ENCODE measurements around the gene SIK3.

The SIK3 gene

GRCh38 chr11:117080370-117080769, 17.9 kb downstream of the SIK3 start:
- in situ Hi-C loops (cut with MboI; ENCODE audit: low sequenced_read_pairs): no loop called here

GRCh38 chr11:117076941-117077691, 21.1 kb downstream of the SIK3 start:
- in situ Hi-C loops (cut with MboI; ENCODE audit: low sequenced_read_pairs): no loop called here

GRCh38 chr11:117075186-117075585, 23.0 kb downstream of the SIK3 start:
- in situ Hi-C loops (cut with MboI; ENCODE audit: low sequenced_read_pairs): no loop called here

DNA sequence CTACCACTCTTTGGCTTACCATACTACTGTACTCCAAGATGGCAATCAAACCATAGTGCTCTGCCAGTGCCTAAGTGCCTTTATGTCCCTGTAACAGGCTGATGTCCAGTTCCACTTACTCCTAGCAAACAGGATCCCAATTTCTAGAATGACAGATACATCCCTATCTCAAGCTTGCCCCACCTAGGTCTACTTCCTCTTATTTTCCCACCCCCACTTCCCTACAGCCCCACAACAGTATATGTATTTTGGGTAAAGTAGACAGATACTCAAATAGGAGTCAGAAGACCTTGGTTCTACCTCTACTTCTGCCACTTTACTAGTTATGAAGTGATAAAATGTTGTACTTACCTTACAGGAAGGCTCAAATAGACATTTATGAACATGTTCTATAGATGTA, 24.1 kb downstream of the SIK3 start:
- in situ Hi-C loops (cut with MboI; ENCODE audit: low sequenced_read_pairs): no loop called here

DNA sequence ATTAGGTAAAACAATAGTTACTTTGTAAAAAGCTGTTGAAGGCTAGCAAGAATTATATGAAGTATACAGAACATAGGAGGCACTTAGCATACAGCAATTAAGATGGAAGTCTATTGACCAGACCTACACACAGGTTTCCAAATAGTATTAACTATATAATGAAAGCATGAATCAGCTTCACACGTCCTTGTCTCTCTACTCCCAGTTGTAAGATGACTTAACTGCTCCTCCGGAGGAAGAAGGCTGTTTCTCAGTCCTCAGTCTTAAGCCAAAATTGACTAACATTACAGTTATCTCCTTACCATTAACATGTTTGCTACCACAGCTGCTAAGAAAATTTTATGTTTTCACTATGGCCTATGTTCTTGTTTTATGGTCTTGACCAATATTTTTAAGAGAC, 24.7 kb downstream of the SIK3 start:
- in situ Hi-C loops (cut with MboI; ENCODE audit: low sequenced_read_pairs): no loop called here

GRCh38 chr11:117072517-117073461, 25.4 kb downstream of the SIK3 start:
- in situ Hi-C loops (cut with MboI; ENCODE audit: low sequenced_read_pairs): no loop called here

- in situ Hi-C loops (cut with MboI; ENCODE audit: low sequenced_read_pairs): no loop called here
Observed at GRCh38 chr11:117071344-117071787, 26.9 kb downstream of the SIK3 start.

DNA sequence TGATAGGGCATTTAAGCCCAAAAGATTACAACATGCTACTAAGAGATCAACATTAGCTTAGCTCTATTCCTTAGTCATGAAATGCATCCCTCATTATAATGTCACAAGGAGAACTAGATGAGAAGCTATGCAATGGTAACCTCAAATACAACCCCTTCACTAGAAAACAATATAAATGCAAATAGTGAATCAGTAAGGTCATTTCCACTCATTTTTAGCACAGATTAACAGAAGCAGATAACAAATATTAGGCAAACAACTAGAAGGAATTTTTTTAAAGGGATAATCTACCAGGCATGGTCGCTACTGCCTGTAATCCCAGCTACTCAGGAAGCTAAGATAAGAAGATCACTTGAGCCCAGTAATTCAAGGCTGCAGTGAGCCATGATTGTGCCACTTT, 28.2 kb downstream of the SIK3 start:
- in situ Hi-C loops (cut with MboI; ENCODE audit: low sequenced_read_pairs): no loop called here

DNA sequence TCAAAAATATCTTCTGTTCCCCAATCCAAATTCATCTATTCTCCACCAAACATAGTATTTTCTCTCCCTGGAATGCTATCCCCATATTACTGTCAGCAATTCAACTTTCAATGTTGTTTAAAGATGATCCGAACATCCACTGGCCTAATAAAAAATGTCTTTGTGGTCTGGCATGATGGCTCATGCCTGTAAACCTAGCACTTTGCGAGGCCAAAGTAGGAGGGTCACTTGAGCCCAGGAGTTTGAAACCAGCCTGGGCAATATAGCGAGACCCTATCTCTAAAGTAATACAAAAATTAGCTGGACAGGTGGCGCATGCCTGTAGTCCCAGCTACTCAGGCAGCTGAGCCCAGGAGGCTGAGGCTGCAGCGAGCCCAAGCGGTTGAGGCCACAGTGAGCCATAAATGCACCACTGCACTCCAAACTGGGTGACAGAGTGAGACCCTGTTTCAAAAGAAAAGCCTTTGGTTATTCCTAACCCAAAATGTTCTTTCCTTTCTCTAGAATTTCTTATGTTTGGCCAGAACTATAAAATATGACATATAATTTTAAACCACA, 29.8 kb downstream of the SIK3 start:
- in situ Hi-C loops (cut with MboI; ENCODE audit: low sequenced_read_pairs): no loop called here

GRCh38 chr11:117066959-117067358, 31.3 kb downstream of the SIK3 start:
- in situ Hi-C loops (cut with MboI; ENCODE audit: low sequenced_read_pairs): no loop called here

- in situ Hi-C loops (cut with MboI; ENCODE audit: low sequenced_read_pairs): no loop called here
Observed at GRCh38 chr11:117064275-117064674, 34.0 kb downstream of the SIK3 start.

- in situ Hi-C loops (cut with MboI; ENCODE audit: low sequenced_read_pairs): no loop called here
Observed at GRCh38 chr11:117062498-117062897, 35.7 kb downstream of the SIK3 start.

DNA sequence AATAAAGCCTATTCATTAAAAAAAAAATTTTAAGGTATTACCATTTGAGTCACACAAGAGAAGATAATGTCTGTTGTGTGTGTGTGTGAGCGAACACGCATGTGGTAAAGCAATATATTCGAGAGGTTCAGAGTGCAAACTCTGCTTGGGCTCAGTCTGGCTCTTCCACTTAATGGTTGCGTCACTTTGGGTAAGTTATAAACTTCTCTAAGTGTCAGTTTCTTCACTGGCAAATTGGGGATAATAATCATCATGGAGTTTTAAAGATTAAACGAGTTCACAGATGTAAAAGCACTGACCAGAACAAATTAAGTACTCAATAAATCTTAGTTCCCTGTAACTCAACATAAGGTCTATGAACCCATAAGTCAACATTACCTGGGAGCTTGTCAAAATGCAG, 37.0 kb downstream of the SIK3 start:
- in situ Hi-C loops (cut with MboI; ENCODE audit: low sequenced_read_pairs): no loop called here

GRCh38 chr11:117059611-117060148, 38.5 kb downstream of the SIK3 start:
- in situ Hi-C loops (cut with MboI; ENCODE audit: low sequenced_read_pairs): no loop called here

- in situ Hi-C loops (cut with MboI; ENCODE audit: low sequenced_read_pairs): no loop called here
Observed at GRCh38 chr11:117058761-117059261, 39.4 kb downstream of the SIK3 start.

GRCh38 chr11:117057727-117058126, 40.5 kb downstream of the SIK3 start:
- in situ Hi-C loops (cut with MboI; ENCODE audit: low sequenced_read_pairs): no loop called here

DNA sequence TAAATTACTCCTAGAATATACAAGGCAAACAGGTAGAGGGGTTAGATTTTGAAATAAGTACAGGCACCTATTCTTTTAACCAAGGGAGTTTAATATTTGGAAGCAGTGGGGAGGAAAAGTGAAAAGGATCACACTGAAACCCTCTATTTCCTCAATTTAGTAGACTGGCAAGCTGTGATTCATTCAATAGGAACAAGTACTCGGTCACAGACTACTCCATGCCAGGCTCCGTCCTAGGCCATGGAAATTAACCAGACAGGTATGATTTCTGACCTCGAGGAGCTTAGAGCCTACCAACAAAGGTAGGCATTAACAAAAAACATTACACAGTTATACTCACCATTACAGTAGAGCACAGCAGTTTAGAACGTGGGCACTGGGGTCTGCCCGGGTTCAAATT, 40.9 kb downstream of the SIK3 start:
- in situ Hi-C loops (cut with MboI; ENCODE audit: low sequenced_read_pairs): no loop called here

DNA sequence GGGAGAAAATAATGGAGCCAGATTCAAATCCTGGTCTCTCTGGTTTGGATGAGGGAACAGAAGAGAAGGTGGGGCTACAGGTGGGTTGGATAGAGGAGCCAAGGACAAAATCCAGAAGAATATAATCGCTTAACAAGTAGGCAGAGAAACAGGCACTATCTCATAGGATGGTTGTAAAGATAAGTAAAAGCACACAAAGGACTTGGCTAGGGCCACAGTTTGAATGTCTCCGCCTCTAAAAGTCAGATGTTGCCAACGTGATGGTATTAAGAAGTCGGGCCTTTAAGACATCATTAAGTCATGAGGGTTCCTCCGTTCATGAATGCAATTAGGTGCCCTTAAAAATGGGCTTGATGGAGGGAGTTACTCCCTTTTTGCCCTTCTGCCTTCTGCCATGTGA, 42.8 kb downstream of the SIK3 start:
- in situ Hi-C loops (cut with MboI; ENCODE audit: low sequenced_read_pairs): no loop called here

DNA sequence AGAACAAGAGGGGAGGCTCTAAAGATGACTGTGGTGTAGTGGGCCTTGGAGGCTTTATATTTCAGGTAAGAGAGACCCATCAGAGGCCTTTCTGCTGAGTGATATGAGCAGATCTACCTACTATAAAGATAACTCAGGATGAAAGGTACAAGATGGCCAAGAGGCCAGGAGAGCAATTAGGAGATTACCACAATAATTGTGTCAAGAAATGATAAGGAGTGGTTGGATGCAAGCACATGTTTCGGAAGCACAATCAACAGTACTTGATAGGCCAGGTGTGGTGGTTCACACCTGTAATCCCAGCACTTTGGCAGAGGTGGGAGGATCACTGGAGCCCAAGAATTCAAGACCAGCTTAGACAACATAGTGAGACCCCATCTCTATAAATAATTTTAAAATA, 43.8 kb downstream of the SIK3 start:
- in situ Hi-C loops (cut with MboI; ENCODE audit: low sequenced_read_pairs): no loop called here

- in situ Hi-C loops (cut with MboI; ENCODE audit: low sequenced_read_pairs): no loop called here
Observed at GRCh38 chr11:117052196-117053149, 45.8 kb downstream of the SIK3 start.
